H7 (cell line): ENCODE data around the gene ERCC4. TPM values are rescaled to one million over a fixed set of nuclear protein-coding genes. Genes with fewer than 3 reads are reported as not detected.
"Not testable (repeated sequence)": the region's sequence is repeated elsewhere in the genome, so short reads cannot be mapped to it uniquely, and the experiment has no call there.

Experiments used
- DNase-seq: peaks from one replicate; pipeline ENCODE4 v3.0.0; 2012
- H3K27me3 ChIP-seq: 2 replicates; pipeline ENCODE4 v1.6.0; 2011; ENCODE audit warnings: mild to moderate bottlenecking, low read length; ENCODE audit not compliant: control insufficient read depth, insufficient read depth
- H3K36me3 ChIP-seq: replicated peaks from 2 replicates; pipeline ENCODE4 v1.5.1; 2011; ENCODE audit warnings: low read length; ENCODE audit not compliant: control insufficient read depth, insufficient read depth
- H3K4me3 ChIP-seq: 2 replicates; pipeline ENCODE4 v1.5.1; 2011; ENCODE audit warnings: low read depth, mild to moderate bottlenecking, control low read depth, low read length, moderate library complexity; ENCODE audit not compliant: insufficient read depth
- total RNA-seq: library from RNA; depleted of rRNA; stranded (reverse); fragments of >200 nt; shearing (Covaris generic); gene quantifications from 2 replicates; pipeline ENCODE4 v1.2.3, GENCODE V29; 2014

ERCC4 gene
- total RNA-seq, 1 experiment from 2014 or later: 6.6 TPM

- Histone ChIP-seq H3K36me3 (no peaks in the 10 kb centered on the region), H3K4me3 (no peak overlapping the region), H3K27me3 (no peaks in the 10 kb centered on the region)
- DNase-seq: no peak
Measured at GRCh38 chr16:13902677-13903076, 17.3 kb upstream of the ERCC4 start.

- Histone ChIP-seq H3K4me3 (no peak overlapping the region), H3K27me3 (no peaks in the 10 kb centered on the region), H3K36me3 (no peaks in the 10 kb centered on the region)
- no peak for DNase-seq
Measured at GRCh38 chr16:13904179-13904691, 15.7 kb upstream of the ERCC4 start.

- H3K4me3 ChIP-seq, H3K27me3 ChIP-seq, H3K36me3 ChIP-seq, DNase-seq: not testable (repeated sequence)
Measured at GRCh38 chr16:13904822-13905221, 15.1 kb upstream of the ERCC4 start.

- no peaks in the 10 kb centered on the region for H3K27me3 ChIP-seq
- no peak overlapping the region for H3K4me3 ChIP-seq
- DNase-seq: no peak
- H3K36me3 ChIP-seq: no peaks in the 10 kb centered on the region
Measured at GRCh38 chr16:13906168-13907089, 13.5 kb upstream of the ERCC4 start.

GRCh38 chr16:13907431-13907830 lies 12.5 kb upstream of the ERCC4 start:
- DNase-seq: no peak
- no peaks in the 10 kb centered on the region for H3K36me3 ChIP-seq
- H3K27me3 ChIP-seq: no peaks in the 10 kb centered on the region
- no peak overlapping the region for H3K4me3 ChIP-seq

GRCh38 chr16:13909069-13909468 lies 10.9 kb upstream of the ERCC4 start:
- H3K27me3 ChIP-seq: no peaks in the 10 kb centered on the region
- no peak overlapping the region for H3K4me3 ChIP-seq
- no peaks in the 10 kb centered on the region for H3K36me3 ChIP-seq
- no peak for DNase-seq

GRCh38 chr16:13909872-13910303 lies 10.1 kb upstream of the ERCC4 start:
- Histone ChIP-seq H3K36me3 (no peaks in the 10 kb centered on the region), H3K27me3 (no peaks in the 10 kb centered on the region), H3K4me3 (no peak overlapping the region)
- DNase-seq: no peak

- Histone ChIP-seq H3K27me3 (no peaks in the 10 kb centered on the region), H3K36me3 (no peaks in the 10 kb centered on the region), H3K4me3 (no peak overlapping the region)
- no peak for DNase-seq
Measured at GRCh38 chr16:13911306-13911705, 8.6 kb upstream of the ERCC4 start.

GRCh38 chr16:13911871-13912270 lies 8.1 kb upstream of the ERCC4 start:
- no peaks in the 10 kb centered on the region for H3K27me3 ChIP-seq
- H3K36me3 ChIP-seq: no peaks in the 10 kb centered on the region
- no peak for DNase-seq
- H3K4me3 ChIP-seq: no peak overlapping the region

GRCh38 chr16:13912891-13913290 lies 7.1 kb upstream of the ERCC4 start:
- no peaks in the 10 kb centered on the region for H3K27me3 ChIP-seq
- H3K36me3 ChIP-seq: no peaks in the 10 kb centered on the region
- H3K4me3 ChIP-seq: no peak overlapping the region
- no peak for DNase-seq

- Histone ChIP-seq H3K36me3 (no peaks in the 10 kb centered on the region), H3K4me3 (no peak overlapping the region), H3K27me3 (no peaks in the 10 kb centered on the region)
- DNase-seq: no peak
Measured at GRCh38 chr16:13913374-13914292, 6.3 kb upstream of the ERCC4 start.

- Histone ChIP-seq H3K27me3 (no peaks in the 10 kb centered on the region), H3K4me3 (no peak overlapping the region)
- no peak for DNase-seq
Measured at GRCh38 chr16:13915033-13915635, 4.8 kb upstream of the ERCC4 start.

GRCh38 chr16:13919330-13919682 lies 648 bp upstream of the ERCC4 start:
- DNase-seq: no peak
- peak overlapping the region; percentile 96 for H3K4me3 ChIP-seq

More at GRCh38 chr16:13915033-13915635, 4.8 kb upstream of the ERCC4 start:
- no peaks in the 10 kb centered on the region for H3K36me3 ChIP-seq

GRCh38 chr16:13920510-13920818 lies 510 bp downstream of the ERCC4 start:
- Histone ChIP-seq H3K36me3 (peaks cover 4% of the 10 kb centered on the region; the same call in 1 of the 2 replicates), H3K27me3 (no peaks in the 10 kb centered on the region), H3K4me3 (peak overlapping the region; percentile 96)
- DNase-seq: no peak

More at GRCh38 chr16:13919330-13919682, 648 bp upstream of the ERCC4 start:
- Histone ChIP-seq H3K36me3 (no peaks in the 10 kb centered on the region), H3K27me3 (no peaks in the 10 kb centered on the region)
